Lower lobe of right lung (tissue), 2 donors: Measurements from ENCODE around the gene EIF2S3. TPM values are rescaled to one million over a fixed set of nuclear protein-coding genes. Genes with fewer than 3 reads are reported as not detected.

Experiments
- ATAC-seq, 2 donors: fragments of 200-7000 bp; cut with Tn5 transposase; one replicate each; pipeline ENCODE4 v1.9.1; 2020 to 2022; ENCODE audit warnings: mild to moderate bottlenecking in 2 of 2, moderate library complexity in 2 of 2
- DNase-seq: peaks from one replicate; pipeline ENCODE4 v3.0.0-alpha.2; 2020
- H3K27ac ChIP-seq: fragments of 200-600 bp; one replicate; pipeline ENCODE4 v1.8.0; 2022
- H3K27me3 ChIP-seq: fragments of 200-600 bp; one replicate; pipeline ENCODE4 v1.8.0; 2022; ENCODE audit warnings: low read depth
- H3K36me3 ChIP-seq: fragments of 200-600 bp; one replicate; pipeline ENCODE4 v1.8.0; 2022; ENCODE audit warnings: mild to moderate bottlenecking
- H3K4me1 ChIP-seq: fragments of 200-600 bp; one replicate; pipeline ENCODE4 v1.8.0; 2022
- H3K4me3 ChIP-seq: fragments of 200-600 bp; one replicate; pipeline ENCODE4 v1.8.0; 2022; ENCODE audit warnings: mild to moderate bottlenecking
- H3K9me3 ChIP-seq: fragments of 200-600 bp; one replicate; pipeline ENCODE4 v1.8.0; 2022
- CTCF ChIP-seq: fragments of 200-600 bp; IDR thresholded peaks from one replicate; pipeline ENCODE4 v1.8.0; 2022; ENCODE audit warnings: antibody characterized with exemption, mild to moderate bottlenecking
- intact Hi-C: fragments of 100-400 bp; cut with DNase I; formaldehyde crosslinking; loops from one replicate; pipeline ENCODE4 v1.11.0; 2022
- total RNA-seq: library from RNA; stranded (reverse); fragmentation: NEBNext Ultra II Directional; extraction: Animal tissue kit (Norgen Biotek cat#: 25700); gene quantifications from one replicate; pipeline ENCODE4 v1.2.1, GENCODE V29; 2021
- donor health status: DM: no; HTN: yes; CAD: no; lungs with severe emphysema.

The EIF2S3 gene
- total RNA-seq, 1 donor from 2014 or later, result 174 TPM

DNA sequence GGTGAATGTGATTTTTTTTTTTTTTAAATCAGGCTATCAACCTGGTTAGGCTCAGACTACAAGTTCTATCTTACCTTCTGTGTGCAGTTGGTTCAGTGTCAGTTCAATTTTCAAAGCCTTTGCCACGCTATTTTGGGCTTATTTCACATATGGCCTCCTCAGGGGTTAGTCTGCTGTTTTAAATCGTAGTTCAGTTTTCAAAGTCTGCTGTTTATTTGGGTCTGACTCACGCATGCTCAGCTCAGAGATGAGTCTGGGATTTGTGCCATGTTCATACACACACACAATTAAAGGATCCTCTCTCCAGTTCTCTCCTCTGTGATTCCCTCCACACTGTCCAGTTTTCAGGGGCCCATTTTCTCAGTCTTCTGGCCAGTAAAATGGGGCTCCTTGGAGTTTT lies 62.5 kb downstream of the EIF2S3 start:
- no peak for ATAC-seq
- no peak overlapping the region for H3K27ac ChIP-seq
- H3K4me1 ChIP-seq, result no peaks in the 10 kb centered on the region
- no peak overlapping the region for H3K4me3 ChIP-seq
- no peak for TF ChIP-seq CTCF
- no peaks in the 10 kb centered on the region for H3K36me3 ChIP-seq
- intact Hi-C loops, result no loop called here
- no peaks in the 10 kb centered on the region for H3K27me3 ChIP-seq
- DNase-seq, result no peak
- no peaks in the 10 kb centered on the region for H3K9me3 ChIP-seq

DNA sequence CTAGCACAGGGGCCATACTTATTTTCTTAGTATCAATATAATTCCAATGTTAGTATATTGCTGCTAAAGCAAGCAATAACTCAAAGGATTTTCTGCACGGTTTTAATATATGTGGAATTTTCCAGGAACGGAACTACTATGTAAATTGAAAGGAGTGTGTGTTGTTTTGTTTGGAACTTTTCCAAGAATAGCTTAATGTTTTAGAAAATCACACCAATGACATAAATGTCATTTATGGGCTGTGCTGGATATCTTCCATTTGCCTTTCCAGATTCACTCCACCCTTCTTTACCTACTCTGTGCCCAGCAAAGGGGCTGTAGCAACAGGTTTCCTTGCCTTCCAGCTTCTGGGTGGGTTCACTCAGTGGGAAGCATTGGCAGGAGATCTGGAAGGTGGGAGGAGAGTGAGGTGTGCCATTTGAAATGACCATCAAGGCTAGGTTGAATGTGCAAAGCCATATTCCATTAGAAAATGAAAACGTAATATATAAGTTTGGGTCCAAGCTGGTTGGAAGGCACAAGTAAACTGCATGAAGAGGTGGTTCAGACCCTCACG lies 69.6 kb downstream of the EIF2S3 start:
- no peaks in the 10 kb centered on the region for H3K4me1 ChIP-seq

GRCh38 chrX:24125028-24125612 lies 70.4 kb downstream of the EIF2S3 start:
- ATAC-seq, result no peak
- intact Hi-C loops, result no loop called here
- H3K27me3 ChIP-seq, result no peaks in the 10 kb centered on the region
- no peaks in the 10 kb centered on the region for H3K36me3 ChIP-seq
- no peaks in the 10 kb centered on the region for H3K4me1 ChIP-seq
- TF ChIP-seq CTCF, result no peak
- H3K4me3 ChIP-seq, result no peak overlapping the region
- no peak for DNase-seq
- no peak overlapping the region for H3K27ac ChIP-seq
- H3K9me3 ChIP-seq, result no peaks in the 10 kb centered on the region

More for the DNA sequence above, 69.6 kb downstream of the EIF2S3 start:
- intact Hi-C loops, result no loop called here
- Histone ChIP-seq H3K4me3 (no peak overlapping the region), H3K27me3 (no peaks in the 10 kb centered on the region), H3K27ac (no peak overlapping the region), H3K9me3 (no peaks in the 10 kb centered on the region), H3K36me3 (no peaks in the 10 kb centered on the region)
- DNase-seq (no peak), ATAC-seq (no peak)
- no peak for TF ChIP-seq CTCF

Other genes with a start within 250 kb of the EIF2S3 start
- gene APOO, start 147.0 kb upstream of the EIF2S3 start, total RNA-seq, result 15.9 TPM
- 0.27 TPM for gene CXorf58, start 146.9 kb upstream of the EIF2S3 start, total RNA-seq
- 6.3 TPM for gene KLHL15, start 27.8 kb upstream of the EIF2S3 start, total RNA-seq
- gene ZFX, start 94.8 kb downstream of the EIF2S3 start, total RNA-seq, result 39.1 TPM